Dedifferentiated amniotic fluid mesenchymal stem cell (primary cell): ENCODE measurements around the gene ARL6IP1.
"Not testable (repeated sequence)": the region's sequence is repeated elsewhere in the genome, so short reads cannot be mapped to it uniquely, and the experiment has no call there.

Experiments
- DNase-seq: peaks from one replicate; pipeline ENCODE4 v3.0.0-alpha.2; 2016; ENCODE audit errors: extremely low spot score

The ARL6IP1 gene

GRCh38 chr16:18799500-18799899 lies 1.8 kb downstream of the ARL6IP1 start:
- DNase-seq: no peak

DNA sequence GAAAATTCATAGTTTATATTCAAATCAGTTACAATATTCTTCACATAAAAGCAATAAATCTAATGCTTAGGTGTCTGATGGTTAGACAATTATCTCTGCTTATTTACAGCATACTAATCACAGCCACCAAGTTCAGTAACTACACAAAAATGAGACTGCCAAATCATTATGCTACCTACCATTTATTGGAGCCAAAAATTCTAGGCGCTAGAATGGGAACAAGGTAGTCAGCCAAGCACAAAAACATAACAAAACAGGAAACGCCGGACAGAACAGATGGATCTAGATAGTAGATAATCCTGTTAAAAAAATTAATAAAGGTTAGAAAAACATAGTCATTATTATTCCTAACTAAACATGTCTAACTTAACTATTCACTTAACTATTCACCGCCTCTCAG lies 3.6 kb downstream of the ARL6IP1 start:
- no peak for DNase-seq

DNA sequence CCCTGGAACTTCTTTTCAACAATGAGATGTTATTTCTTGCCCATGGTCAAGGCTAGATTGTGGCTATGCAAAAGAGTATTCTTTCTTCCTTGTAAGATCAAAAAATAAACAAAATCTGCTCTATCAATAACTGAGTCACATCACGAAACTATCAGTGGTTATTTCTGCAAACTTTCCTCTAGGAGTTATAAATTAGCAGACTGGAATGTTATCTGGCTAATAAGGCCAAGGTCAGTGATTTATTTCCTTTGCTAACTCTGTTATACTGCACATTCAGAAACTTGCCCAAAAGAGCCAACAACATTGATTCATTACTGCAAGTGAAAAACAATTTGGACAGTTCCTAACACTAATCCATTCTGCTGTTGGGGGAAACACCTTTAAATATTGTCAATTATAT lies 5.0 kb downstream of the ARL6IP1 start:
- DNase-seq: no peak

- no peak for DNase-seq
Observed at GRCh38 chr16:18792836-18793433, 8.4 kb downstream of the ARL6IP1 start.

DNA sequence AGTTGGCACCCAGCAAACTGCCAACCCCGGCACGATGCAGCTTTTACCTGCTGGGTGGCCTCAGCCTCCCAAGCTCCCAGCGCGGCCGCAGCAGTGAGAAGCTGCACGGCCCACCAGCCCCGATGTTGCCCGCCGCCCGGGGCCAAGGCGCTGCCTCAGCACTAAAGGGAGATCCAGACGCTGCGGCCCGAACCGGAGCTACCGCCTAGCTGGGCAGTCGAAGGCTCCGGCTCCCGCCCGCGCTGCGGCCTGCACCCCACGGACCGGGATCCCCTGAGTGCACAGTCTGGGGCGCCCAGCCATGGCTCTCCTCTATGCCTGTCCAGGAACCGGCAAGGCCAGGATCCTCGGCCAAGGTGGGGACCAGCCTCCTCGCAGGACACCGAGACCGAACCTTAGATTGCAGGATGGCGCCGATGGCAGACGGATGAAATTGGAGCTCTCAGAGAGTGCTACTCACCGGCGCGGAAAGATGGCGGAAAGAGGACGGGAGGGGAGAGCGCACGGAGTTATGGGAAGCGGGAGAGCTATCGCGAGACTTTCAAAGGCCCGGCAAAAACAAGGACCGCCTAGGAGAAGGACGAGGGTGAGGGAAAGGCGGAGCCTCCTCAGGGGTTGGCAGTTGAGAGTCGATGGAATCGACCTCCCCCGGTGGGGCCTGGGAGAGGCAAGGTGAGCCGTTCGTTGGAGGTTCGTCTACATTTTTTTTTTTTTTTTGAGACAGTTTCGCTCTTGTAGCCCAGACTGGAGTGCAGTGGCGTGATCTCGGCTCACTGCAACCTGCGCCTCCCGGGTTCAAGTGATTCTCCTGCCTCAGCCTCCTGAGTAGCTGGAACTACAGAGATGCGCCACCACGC lies 11.3 kb downstream of the ARL6IP1 start, which contains the start of gene RPS15A:
TSS of gene RPS15A (minus strand) at position 485 of the 857 bp plus-strand sequence. CDS start 1,221 bp downstream, outside the sequence.
- peak; percentile 98 for DNase-seq

DNA sequence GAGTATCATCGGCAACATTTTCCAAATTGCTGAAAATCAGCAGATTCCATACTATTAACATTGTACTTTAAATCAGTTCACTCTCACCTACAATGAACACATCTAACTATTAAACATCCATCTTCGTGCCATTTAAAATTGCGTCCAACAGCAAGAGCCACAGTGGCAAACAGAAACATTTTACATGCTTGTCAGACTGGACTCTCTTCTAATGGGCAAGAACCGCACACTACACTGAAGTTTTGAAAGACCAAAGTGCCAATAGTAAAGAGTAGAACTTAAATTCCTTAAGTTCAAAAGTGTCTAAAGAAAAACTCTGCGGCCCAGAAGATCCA lies 11.9 kb downstream of the ARL6IP1 start:
- DNase-seq: no peak

GRCh38 chr16:18788828-18789514 lies 12.4 kb downstream of the ARL6IP1 start:
- no peak for DNase-seq

- DNase-seq: no peak
Observed at GRCh38 chr16:18784917-18785623, 16.3 kb downstream of the ARL6IP1 start.

GRCh38 chr16:18783430-18784341 lies 17.7 kb downstream of the ARL6IP1 start:
- DNase-seq: no peak

DNA sequence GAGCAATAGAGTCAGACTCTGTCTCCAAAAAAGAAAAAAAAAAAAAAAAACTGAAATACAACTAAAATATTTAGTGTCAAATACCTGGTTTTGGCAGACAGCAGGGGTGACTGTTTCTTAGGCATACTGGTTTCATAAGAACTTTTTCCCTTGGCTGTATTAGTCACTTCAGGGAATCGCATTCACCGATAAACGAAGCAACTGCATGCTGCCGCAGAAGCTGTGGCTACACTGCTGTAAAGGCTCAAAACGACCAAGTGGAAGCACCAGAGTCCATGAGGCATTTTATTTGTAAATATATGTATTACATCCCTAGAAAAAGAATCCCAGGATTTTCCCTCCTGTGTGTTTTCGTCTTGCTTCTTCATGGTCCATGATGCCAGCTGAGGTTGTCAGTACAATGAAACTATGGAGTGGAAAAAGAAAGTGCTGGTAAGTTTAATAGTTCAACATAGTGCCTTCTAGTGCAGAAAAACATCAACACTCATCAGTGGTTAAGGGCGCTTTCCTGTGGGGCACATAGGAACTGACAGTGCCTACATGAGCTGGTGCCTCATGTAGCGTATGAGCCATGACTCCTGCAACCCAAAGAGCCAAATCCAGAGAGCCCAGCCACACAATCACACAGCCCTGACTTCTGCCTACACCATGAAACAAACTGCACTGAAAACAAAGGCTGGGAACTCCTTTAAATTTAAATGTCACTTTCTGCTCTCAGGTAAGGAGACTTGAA lies 18.5 kb downstream of the ARL6IP1 start:
- no peak for DNase-seq

DNA sequence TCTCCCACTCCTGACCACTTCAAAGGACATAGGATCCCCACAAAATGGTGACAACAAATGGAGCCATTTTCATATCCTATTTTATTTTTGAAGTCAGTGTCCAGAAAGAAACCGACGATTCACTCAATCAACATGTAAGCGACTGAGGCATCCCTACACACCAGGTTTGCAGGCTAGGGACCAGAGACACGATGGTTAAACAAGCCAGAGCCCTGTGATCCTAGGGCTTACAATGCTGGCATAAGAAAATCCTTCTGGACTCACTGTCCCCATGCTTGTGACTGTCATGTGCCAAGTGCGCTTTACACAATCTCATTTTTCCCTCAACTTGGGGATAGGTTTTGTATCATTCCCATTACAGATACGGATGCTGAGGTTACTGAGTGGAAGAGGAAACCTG lies 20.1 kb downstream of the ARL6IP1 start:
- DNase-seq: not testable (repeated sequence)

DNA sequence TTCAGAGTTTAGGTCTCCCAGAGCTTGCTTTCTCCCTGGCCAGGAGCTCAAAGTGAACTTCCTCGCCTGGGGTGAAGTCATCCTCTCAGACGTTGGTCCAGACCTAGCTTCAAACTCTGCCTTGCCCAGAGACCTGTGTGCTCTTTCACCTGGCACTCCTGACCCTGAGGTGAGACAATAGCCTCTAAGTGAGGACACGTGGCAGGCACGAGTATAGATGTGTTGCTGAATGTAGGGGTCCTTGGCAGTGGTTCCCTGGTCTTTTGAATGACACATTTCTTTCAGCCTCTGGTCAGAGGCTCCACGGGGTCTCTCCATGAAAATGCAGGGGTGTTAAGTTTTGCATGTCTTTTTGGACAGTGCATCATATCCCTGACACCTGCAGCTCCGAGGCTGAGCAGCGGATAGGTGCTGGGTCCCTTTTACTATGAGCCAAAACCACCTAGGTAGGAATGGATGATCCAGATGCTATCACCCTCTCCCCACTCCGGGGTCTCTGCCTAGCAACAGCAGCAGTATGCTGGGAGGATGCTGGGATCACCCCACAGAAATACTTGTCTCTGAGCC lies 20.8 kb downstream of the ARL6IP1 start:
- DNase-seq: not testable (repeated sequence)

GRCh38 chr16:18777664-18778063 lies 23.7 kb downstream of the ARL6IP1 start:
- DNase-seq: not testable (repeated sequence)

DNA sequence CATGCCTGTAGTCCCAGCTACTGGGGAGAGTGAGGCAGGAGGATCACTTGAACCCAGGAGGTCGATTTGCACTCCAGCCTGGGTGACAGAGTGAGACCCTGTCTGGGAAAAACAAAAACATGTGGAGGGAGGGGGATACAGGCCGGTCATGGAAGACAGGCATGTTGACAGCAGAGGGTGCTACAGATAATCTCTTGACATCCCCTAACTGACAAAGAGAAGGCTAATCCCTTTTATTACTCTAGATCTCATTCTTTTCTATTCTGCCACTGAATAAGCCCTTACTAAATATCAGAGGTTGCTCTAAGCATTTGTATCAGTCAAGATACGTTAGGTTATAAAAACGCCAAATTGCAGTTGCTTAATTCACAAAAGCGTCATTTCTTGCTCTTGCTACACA lies 25.0 kb downstream of the ARL6IP1 start:
- DNase-seq: not testable (repeated sequence)

- DNase-seq: not testable (repeated sequence)
Observed at GRCh38 chr16:18774651-18775050, 26.7 kb downstream of the ARL6IP1 start.

DNA sequence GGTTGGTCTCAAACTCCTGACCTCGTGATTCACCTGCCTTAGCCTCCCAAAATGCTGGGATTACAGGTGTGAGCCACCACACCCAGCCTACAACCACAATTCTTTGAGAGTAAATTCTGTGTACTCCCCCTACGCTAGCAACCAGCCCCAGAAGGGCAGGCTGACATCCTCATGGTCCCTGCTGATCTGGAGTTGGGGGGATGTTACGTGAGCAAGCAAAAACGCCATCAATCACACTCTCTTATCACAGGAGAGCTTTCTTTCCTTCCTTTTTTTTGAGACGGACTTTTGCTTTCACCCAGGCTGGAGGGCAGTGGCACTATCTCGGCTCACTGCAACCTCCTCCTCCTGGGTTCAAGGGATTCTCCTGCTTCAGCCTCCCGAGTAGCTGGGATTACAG lies 29.2 kb downstream of the ARL6IP1 start:
- DNase-seq: not testable (repeated sequence)

- DNase-seq: not testable (repeated sequence)
Observed at GRCh38 chr16:18770336-18770962, 30.9 kb downstream of the ARL6IP1 start.

GRCh38 chr16:18767217-18767616 lies 34.1 kb downstream of the ARL6IP1 start:
- DNase-seq: not testable (repeated sequence)

DNA sequence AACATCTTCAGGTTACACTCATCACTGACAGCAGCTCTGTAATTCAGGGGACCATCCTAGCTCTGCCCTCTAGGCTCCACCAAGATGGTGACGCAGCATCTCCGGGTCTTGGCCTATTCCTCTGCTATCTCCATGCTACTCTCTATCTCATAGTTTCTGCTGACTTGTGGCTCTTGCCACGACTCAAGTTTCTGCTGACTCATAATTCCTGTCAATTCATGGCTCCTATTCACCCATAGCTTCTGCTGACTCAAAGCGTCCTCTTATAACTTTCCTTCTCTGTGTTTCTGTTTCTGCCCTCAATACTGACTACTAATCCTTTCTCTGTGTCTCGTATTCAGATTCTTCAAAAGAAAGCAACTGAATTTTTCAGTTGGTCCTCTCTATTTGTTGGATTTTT lies 38.6 kb downstream of the ARL6IP1 start:
- DNase-seq: not testable (repeated sequence)
